HepG2 (cell line): ENCODE results near the gene ANKHD1. TPM values are rescaled to one million over a fixed set of nuclear protein-coding genes. Genes with fewer than 3 reads are reported as not detected.

Source experiments
- ETV5 ChIP-seq: IDR thresholded peaks from 2 replicates; pipeline ENCODE4 v1.6.1; 2018; ENCODE audit warnings: missing biosample characterization, missing genetic modification reagents, inconsistent platforms, borderline replicate concordance
- IRX3 ChIP-seq: sonication (generic); formaldehyde crosslinking; IDR thresholded peaks from 2 replicates; pipeline ENCODE4 v1.8.1; 2023; ENCODE audit warnings: mild to moderate bottlenecking, low read depth, missing genetic modification reagents, borderline replicate concordance
- NFE2 ChIP-seq: sonication (generic); formaldehyde crosslinking; IDR thresholded peaks from 2 replicates; pipeline ENCODE4 v1.4.0; 2020; ENCODE audit warnings: missing genetic modification reagents
- NR2F2 ChIP-seq: IDR thresholded peaks from 2 replicates; pipeline ENCODE4 v1.6.1; 2012; ENCODE audit warnings: low read depth, inconsistent platforms, borderline replicate concordance
- PHF5A ChIP-seq: IDR thresholded peaks from one replicate; pipeline ENCODE4 v1.6.1; 2018; ENCODE audit warnings: low read depth, missing genetic modification reagents; ENCODE audit not compliant: unreplicated experiment
- TAF1 ChIP-seq: sonication (generic); formaldehyde crosslinking; IDR thresholded peaks from 2 replicates; pipeline ENCODE4 v1.4.0; 2020; ENCODE audit warnings: missing genetic modification reagents
- YEATS2 ChIP-seq: sonication (generic); formaldehyde crosslinking; IDR thresholded peaks from 2 replicates; pipeline ENCODE4 v1.4.0; 2020; ENCODE audit warnings: missing genetic modification reagents, borderline replicate concordance
- ZNF501 ChIP-seq: sonication (generic); formaldehyde crosslinking; IDR thresholded peaks from 2 replicates; pipeline ENCODE4 v1.5.1; 2020; ENCODE audit warnings: mild to moderate bottlenecking, moderate library complexity, missing genetic modification reagents
- ZSCAN30 ChIP-seq: sonication (generic); formaldehyde crosslinking; IDR thresholded peaks from 2 replicates; pipeline ENCODE4 v1.5.0; 2020; ENCODE audit warnings: mild to moderate bottlenecking, missing genetic modification reagents
- polyA plus RNA-seq, 8 experiments: library from polyadenylated mRNA; depleted of rRNA in 3 of 8; stranded (reverse) in 7 of 8; unstranded in 1 of 8; fragments of >200 nt; fragmentation: Illumina TruSeq in 4 of 8; extraction: Trizol in 4 of 8; gene quantifications; 2 replicates each; pipeline versions ENCODE4 v1.2.1 to v1.2.3, GENCODE V29; 2011 to 2016; ENCODE audit warnings: low read depth in 4 of 8, missing spikeins in 1 of 8, mixed read lengths in 1 of 8; ENCODE audit not compliant: insufficient read depth in 1 of 8
- total RNA-seq, 5 experiments: library from RNA; depleted of rRNA; stranded (reverse); fragments of >200 nt; fragmentation: Illumina TruSeq; extraction: Trizol; gene quantifications; 2 replicates each; pipeline ENCODE4 v1.2.3, GENCODE V29; 2016; ENCODE audit warnings: low read depth in 1 of 5
- TF ChIP-seq, protein P1 (sequence below): sonication (generic); formaldehyde crosslinking; conservative IDR thresholded peaks from 2 replicates; pipeline ENCODE4 v1.8.0; 2022; ENCODE audit warnings: mild to moderate bottlenecking, moderate library complexity, missing genetic modification reagents
- TF ChIP-seq, protein P2 (sequence below): sonication (generic); formaldehyde crosslinking; IDR thresholded peaks from 2 replicates; pipeline ENCODE4 v1.4.0; 2020; ENCODE audit warnings: mild to moderate bottlenecking, missing genetic modification reagents
- TF ChIP-seq, protein P3 (sequence below): sonication (generic); formaldehyde crosslinking; IDR thresholded peaks from 2 replicates; pipeline ENCODE4 v1.4.0; 2020; ENCODE audit warnings: missing genetic modification reagents, mild to moderate bottlenecking, borderline replicate concordance
- TF ChIP-seq, protein P4 (sequence below): sonication (generic); formaldehyde crosslinking; IDR thresholded peaks from 2 replicates; pipeline ENCODE4 v1.8.1; 2023; ENCODE audit warnings: mild to moderate bottlenecking, moderate library complexity, missing genetic modification reagents
- TF ChIP-seq, protein P5 (sequence below): sonication (generic); formaldehyde crosslinking; IDR thresholded peaks from 2 replicates; pipeline ENCODE4 v1.4.0; 2020; ENCODE audit warnings: missing genetic modification reagents, mild to moderate bottlenecking, borderline replicate concordance
- TF ChIP-seq, protein P6 (sequence below): sonication (generic); formaldehyde crosslinking; IDR thresholded peaks from 2 replicates; pipeline ENCODE4 v1.4.0; 2020; ENCODE audit warnings: missing genetic modification reagents

The ANKHD1 gene
- total and polyA plus RNA-seq, 2 of the 13 experiments (the other 11 are each of a cell fraction or from before 2014, with no cell fraction given) = 69.9 to 82.0 TPM

DNA sequence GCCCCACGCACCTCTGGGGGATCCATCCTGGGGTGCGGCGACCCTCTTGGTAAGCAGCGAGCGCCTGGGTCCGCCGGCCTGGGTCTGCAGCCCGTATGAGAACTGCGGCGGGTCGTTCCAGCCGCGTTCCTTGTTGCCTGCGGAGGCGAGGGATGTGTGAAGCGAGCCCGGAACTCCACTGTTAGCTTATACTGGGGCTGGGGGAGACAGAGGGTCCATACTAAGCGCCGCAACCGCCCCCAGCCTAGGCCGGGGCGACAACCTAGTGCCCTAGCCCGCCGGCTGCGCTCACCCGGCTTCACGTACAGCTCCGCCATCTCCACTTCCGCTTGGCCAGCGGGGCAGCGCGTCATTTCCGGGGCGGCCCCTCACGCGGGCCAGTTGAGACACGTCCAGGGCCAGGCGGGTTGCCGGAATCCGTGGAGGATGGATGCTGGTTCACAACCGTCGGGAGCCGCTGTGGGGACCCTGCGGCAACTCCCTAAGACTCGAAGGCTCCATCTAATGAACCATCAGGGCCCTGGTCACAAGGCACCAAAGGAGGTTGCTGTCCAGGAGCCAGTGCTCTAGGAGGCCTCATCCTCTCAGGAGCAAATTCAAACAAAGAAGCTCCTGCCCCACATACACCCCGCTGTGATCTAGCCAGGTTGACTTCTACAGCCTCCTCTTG lies 155.6 kb downstream of the ANKHD1 start, which contains the start of gene SRA1 (continued):
- TF ChIP-seq, protein P1, sequence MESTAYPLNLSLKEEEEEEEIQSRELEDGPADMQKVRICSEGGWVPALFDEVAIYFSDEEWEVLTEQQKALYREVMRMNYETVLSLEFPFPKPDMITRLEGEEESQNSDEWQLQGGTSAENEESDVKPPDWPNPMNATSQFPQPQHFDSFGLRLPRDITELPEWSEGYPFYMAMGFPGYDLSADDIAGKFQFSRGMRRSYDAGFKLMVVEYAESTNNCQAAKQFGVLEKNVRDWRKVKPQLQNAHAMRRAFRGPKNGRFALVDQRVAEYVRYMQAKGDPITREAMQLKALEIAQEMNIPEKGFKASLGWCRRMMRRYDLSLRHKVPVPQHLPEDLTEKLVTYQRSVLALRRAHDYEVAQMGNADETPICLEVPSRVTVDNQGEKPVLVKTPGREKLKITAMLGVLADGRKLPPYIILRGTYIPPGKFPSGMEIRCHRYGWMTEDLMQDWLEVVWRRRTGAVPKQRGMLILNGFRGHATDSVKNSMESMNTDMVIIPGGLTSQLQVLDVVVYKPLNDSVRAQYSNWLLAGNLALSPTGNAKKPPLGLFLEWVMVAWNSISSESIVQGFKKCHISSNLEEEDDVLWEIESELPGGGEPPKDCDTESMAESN (CRISPR knock-in tag) = peak; percentile 98
- TF ChIP-seq TAF1 = peak; percentile 96
- no peak for TF ChIP-seq NFE2 (CRISPR knock-in tag)
- peak; percentile 91 for TF ChIP-seq YEATS2 (CRISPR knock-in tag)
- TF ChIP-seq IRX3 (CRISPR knock-in tag) = 0 out of 2 replicates have a peak, but pooled peaks have one; percentile 23
- TF ChIP-seq, protein P2, sequence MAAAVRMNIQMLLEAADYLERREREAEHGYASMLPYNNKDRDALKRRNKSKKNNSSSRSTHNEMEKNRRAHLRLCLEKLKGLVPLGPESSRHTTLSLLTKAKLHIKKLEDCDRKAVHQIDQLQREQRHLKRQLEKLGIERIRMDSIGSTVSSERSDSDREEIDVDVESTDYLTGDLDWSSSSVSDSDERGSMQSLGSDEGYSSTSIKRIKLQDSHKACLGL (CRISPR knock-in tag) = peak; percentile 60; the same call in 1 of the 2 replicates
- TF ChIP-seq ETV5 = peak; percentile 96
- TF ChIP-seq ZNF501 (CRISPR knock-in tag) = peak; percentile 95
- TF ChIP-seq NR2F2 = peak; percentile 41; the same call in 1 of the 2 replicates
- TF ChIP-seq, protein P3, sequence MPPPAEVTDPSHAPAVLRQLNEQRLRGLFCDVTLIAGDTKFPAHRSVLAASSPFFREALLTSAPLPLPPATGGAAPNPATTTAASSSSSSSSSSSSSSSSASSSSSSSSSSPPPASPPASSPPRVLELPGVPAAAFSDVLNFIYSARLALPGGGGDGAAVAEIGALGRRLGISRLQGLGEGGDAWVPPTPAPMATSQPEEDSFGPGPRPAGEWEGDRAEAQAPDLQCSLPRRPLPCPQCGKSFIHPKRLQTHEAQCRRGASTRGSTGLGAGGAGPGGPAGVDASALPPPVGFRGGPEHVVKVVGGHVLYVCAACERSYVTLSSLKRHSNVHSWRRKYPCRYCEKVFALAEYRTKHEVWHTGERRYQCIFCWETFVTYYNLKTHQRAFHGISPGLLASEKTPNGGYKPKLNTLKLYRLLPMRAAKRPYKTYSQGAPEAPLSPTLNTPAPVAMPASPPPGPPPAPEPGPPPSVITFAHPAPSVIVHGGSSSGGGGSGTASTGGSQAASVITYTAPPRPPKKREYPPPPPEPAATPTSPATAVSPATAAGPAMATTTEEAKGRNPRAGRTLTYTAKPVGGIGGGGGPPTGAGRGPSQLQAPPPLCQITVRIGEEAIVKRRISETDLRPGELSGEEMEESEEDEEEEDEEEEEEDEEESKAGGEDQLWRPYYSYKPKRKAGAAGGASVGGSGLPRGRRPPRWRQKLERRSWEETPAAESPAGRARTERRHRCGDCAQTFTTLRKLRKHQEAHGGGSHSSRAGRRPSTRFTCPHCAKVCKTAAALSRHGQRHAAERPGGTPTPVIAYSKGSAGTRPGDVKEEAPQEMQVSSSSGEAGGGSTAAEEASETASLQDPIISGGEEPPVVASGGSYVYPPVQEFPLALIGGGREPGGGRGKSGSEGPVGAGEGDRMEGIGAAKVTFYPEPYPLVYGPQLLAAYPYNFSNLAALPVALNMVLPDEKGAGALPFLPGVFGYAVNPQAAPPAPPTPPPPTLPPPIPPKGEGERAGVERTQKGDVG (CRISPR knock-in tag) = no peak
- peak; percentile 82 for TF ChIP-seq ZSCAN30 (CRISPR knock-in tag)
- TF ChIP-seq PHF5A (CRISPR knock-in tag) = peak; percentile 50
- TF ChIP-seq, protein P4, sequence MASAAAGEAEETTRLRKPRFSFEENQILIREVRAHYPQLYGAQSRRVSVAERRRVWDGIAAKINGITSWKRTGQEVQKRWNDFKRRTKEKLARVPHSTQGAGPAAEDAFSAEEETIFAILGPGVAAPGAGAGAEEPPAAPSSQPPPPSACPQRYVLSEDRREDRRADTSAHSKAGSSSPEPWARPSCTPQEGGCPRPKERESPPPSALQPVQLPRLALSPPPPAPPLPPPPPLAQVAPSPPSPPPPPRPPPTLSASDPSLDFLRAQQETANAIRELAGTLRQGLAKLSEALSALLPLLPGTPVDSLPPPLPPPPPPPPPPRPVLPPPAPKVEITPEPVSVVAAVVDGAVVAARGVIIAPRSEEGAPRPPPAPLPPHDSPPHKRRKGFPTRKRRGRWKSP = 0 out of 2 replicates have a peak, but pooled peaks have one; percentile 27
- TF ChIP-seq, protein P5, sequence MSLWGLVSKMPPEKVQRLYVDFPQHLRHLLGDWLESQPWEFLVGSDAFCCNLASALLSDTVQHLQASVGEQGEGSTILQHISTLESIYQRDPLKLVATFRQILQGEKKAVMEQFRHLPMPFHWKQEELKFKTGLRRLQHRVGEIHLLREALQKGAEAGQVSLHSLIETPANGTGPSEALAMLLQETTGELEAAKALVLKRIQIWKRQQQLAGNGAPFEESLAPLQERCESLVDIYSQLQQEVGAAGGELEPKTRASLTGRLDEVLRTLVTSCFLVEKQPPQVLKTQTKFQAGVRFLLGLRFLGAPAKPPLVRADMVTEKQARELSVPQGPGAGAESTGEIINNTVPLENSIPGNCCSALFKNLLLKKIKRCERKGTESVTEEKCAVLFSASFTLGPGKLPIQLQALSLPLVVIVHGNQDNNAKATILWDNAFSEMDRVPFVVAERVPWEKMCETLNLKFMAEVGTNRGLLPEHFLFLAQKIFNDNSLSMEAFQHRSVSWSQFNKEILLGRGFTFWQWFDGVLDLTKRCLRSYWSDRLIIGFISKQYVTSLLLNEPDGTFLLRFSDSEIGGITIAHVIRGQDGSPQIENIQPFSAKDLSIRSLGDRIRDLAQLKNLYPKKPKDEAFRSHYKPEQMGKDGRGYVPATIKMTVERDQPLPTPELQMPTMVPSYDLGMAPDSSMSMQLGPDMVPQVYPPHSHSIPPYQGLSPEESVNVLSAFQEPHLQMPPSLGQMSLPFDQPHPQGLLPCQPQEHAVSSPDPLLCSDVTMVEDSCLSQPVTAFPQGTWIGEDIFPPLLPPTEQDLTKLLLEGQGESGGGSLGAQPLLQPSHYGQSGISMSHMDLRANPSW (CRISPR knock-in tag) = peak; percentile 21; the same call in 1 of the 2 replicates
- TF ChIP-seq, protein P6, sequence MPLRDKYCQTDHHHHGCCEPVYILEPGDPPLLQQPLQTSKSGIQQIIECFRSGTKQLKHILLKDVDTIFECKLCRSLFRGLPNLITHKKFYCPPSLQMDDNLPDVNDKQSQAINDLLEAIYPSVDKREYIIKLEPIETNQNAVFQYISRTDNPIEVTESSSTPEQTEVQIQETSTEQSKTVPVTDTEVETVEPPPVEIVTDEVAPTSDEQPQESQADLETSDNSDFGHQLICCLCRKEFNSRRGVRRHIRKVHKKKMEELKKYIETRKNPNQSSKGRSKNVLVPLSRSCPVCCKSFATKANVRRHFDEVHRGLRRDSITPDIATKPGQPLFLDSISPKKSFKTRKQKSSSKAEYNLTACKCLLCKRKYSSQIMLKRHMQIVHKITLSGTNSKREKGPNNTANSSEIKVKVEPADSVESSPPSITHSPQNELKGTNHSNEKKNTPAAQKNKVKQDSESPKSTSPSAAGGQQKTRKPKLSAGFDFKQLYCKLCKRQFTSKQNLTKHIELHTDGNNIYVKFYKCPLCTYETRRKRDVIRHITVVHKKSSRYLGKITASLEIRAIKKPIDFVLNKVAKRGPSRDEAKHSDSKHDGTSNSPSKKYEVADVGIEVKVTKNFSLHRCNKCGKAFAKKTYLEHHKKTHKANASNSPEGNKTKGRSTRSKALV (CRISPR knock-in tag) = no peak
